Body of pancreas (tissue), 4 donors: ENCODE data around the gene PPT2. TPM values are rescaled to one million over a fixed set of nuclear protein-coding genes. Genes with fewer than 3 reads are reported as not detected.
A peak's percentile ranks its signal among the peaks of the same experiment; 100 is the strongest.

ENCODE experiments used
- ATAC-seq: fragments of 150-250 bp; one replicate; pipeline ENCODE4 v1.9.1; 2016
- DNase-seq, 4 donors: peaks; one replicate each; pipeline ENCODE4 v3.0.0-alpha.2; 2019
- H3K27ac ChIP-seq, 4 donors: fragments of 200-600 bp; sonication (generic); 1 replicate in 3 of 4; 2 replicates in 1 of 4; pipeline versions ENCODE4 v1.5.1 to v1.6.1; 2016 to 2019; ENCODE audit warnings: mild to moderate bottlenecking in 1 of 4, mixed read lengths in 1 of 4, moderate library complexity in 1 of 4
- H3K27me3 ChIP-seq, 2 donors: fragments of 200-600 bp; sonication (generic); one replicate each; pipeline ENCODE4 v1.6.0; 2016; ENCODE audit warnings: mild to moderate bottlenecking in 1 of 2
- H3K36me3 ChIP-seq, 2 donors: fragments of 200-600 bp; sonication (generic); replicated peaks in 1 of 2; 2 replicates each; pipeline ENCODE4 v1.5.1; 2016; ENCODE audit warnings: low read depth in 2 of 2; ENCODE audit not compliant: insufficient read depth in 1 of 2
- H3K4me1 ChIP-seq: fragments of 200-600 bp; sonication (generic); one replicate; pipeline ENCODE4 v1.6.0; 2016
- H3K4me3 ChIP-seq, 2 donors: fragments of 200-600 bp; sonication (generic); 1 replicate in 1 of 2; 2 replicates in 1 of 2; pipeline ENCODE4 v1.5.1; 2016 to 2019
- H3K9me3 ChIP-seq, 3 donors: fragments of 200-600 bp; sonication (generic); 1 replicate in 2 of 3; 2 replicates in 1 of 3; pipeline ENCODE4 v1.5.1; 2016
- CTCF ChIP-seq, 7 experiments: fragments of 450-650 bp in 4 of 7; fragments of 200-600 bp in 3 of 7; sonication (generic) in 3 of 7; IDR thresholded peaks; one replicate each; pipeline ENCODE4 v1.5.1; 2016 to 2019; ENCODE audit warnings: antibody characterized with exemption in 7 of 7
- POLR2A ChIP-seq, 3 donors: fragments of 450-650 bp; IDR thresholded peaks; one replicate each; pipeline ENCODE4 v1.6.1; 2016; ENCODE audit warnings: antibody characterized with exemption in 3 of 3, mild to moderate bottlenecking in 2 of 3
- WGBS, 2 donors: methylation state at CpG; one replicate each; pipeline ENCODE4 v1.1.5; 2017; 5-methylcytosine and 5-hydroxymethylcytosine counted together
- intact Hi-C: fragments of 100-400 bp; cut with DNase I; formaldehyde crosslinking; loops from one replicate; pipeline ENCODE4 v1.15.1; 2023
- total RNA-seq, 2 donors: library from RNA; depleted of rRNA; stranded (reverse); fragments of >200 nt; gene quantifications; one replicate each; pipeline ENCODE4 v1.1.0, GENCODE V29; 2016

The PPT2 gene
- total RNA-seq, 2 donors from 2014 or later = 3.6 to 9.9 TPM

- Histone ChIP-seq H3K27ac (no peak overlapping the region), H3K27me3 (no peaks in the 10 kb centered on the region), H3K4me3 (no peak overlapping the region), H3K4me1 (peaks cover 20% of the 10 kb centered on the region), H3K36me3 (peaks cover 0 to 20% of the 10 kb centered on the region in 2 donors), H3K9me3 (no peaks in the 10 kb centered on the region)
- WGBS, 2 donors = 91 to 96% methylated on average over 5 to 6 of the region's 6 CpGs
- intact Hi-C loops = loop anchor here (5.0 kb wide), 1 partner anchor 42 kb away; no protein-coding TSS in a partner anchor
- ATAC-seq (no peak), DNase-seq (no peak)
- TF ChIP-seq POLR2A (IDR thresholded peaks at IDR 0.05) = no peak
- TF ChIP-seq CTCF (IDR thresholded peaks at IDR 0.05) = no peak
Measured at GRCh38 chr6:32115623-32116022, 38.3 kb upstream of the PPT2 start.

- WGBS, 2 donors = 91% methylated on average over 7 of the region's 7 CpGs
- Histone ChIP-seq H3K4me3 (no peak overlapping the region), H3K4me1 (peaks cover 18% of the 10 kb centered on the region), H3K27me3 (no peaks in the 10 kb centered on the region), H3K27ac (no peak overlapping the region), H3K36me3 (peaks cover 0 to 29% of the 10 kb centered on the region in 2 donors), H3K9me3 (no peaks in the 10 kb centered on the region)
- no peak for ATAC-seq
- intact Hi-C loops = loop anchor here (5.0 kb wide), 1 partner anchor 41 kb away; no protein-coding TSS in a partner anchor
- TF ChIP-seq CTCF (IDR thresholded peaks at IDR 0.05) = peak in 3 of 7 experiments; percentile 8 to 15 (median 14)
- no peak for TF ChIP-seq POLR2A (IDR thresholded peaks at IDR 0.05)
- DNase-seq = no peak
Measured at GRCh38 chr6:32116674-32117073, 37.3 kb upstream of the PPT2 start.

- H3K4me1 ChIP-seq = peaks cover 18% of the 10 kb centered on the region
Measured at GRCh38 chr6:32117461-32117860, 36.5 kb upstream of the PPT2 start.

GRCh38 chr6:32118782-32119628, 34.9 kb upstream of the PPT2 start:
- no peaks in the 10 kb centered on the region for H3K27me3 ChIP-seq
- intact Hi-C loops = loop anchor here (5.0 kb wide), 1 partner anchor 38 kb away; no protein-coding TSS in a partner anchor
- TF ChIP-seq POLR2A (IDR thresholded peaks at IDR 0.05) (no peak), CTCF (IDR thresholded peaks at IDR 0.05) (peak; percentile 82 to 92 (median 89))
- peak; percentile 84 for ATAC-seq
- peak overlapping the region in 2 of 4 donors; percentile 33 to 43 for H3K27ac ChIP-seq
- no peaks in the 10 kb centered on the region for H3K9me3 ChIP-seq
- peak; percentile 86 to 89 (median 88) for DNase-seq
- H3K36me3 ChIP-seq = peaks cover 0 to 29% of the 10 kb centered on the region in 2 donors
- H3K4me3 ChIP-seq = no peak overlapping the region
- WGBS, 2 donors = 12 to 22% methylated on average over 13 to 17 of the region's 17 CpGs
- peaks cover 14% of the 10 kb centered on the region for H3K4me1 ChIP-seq

More at GRCh38 chr6:32117461-32117860, 36.5 kb upstream of the PPT2 start:
- H3K27me3 ChIP-seq = no peaks in the 10 kb centered on the region
- no peak overlapping the region for H3K27ac ChIP-seq
- no peak for TF ChIP-seq POLR2A (IDR thresholded peaks at IDR 0.05)
- no peak for TF ChIP-seq CTCF (IDR thresholded peaks at IDR 0.05)
- peaks cover 0 to 29% of the 10 kb centered on the region in 2 donors for H3K36me3 ChIP-seq
- no peak for ATAC-seq
- intact Hi-C loops = loop anchor here (5.0 kb wide), 1 partner anchor 40 kb away; no protein-coding TSS in a partner anchor
- no peak for DNase-seq
- H3K4me3 ChIP-seq = no peak overlapping the region
- WGBS, 2 donors = 83 to 96% methylated on average over 8 to 9 of the region's 9 CpGs
- H3K9me3 ChIP-seq = no peaks in the 10 kb centered on the region
